H1 (cell line): ENCODE results near the gene STK11. TPM values are rescaled to one million over a fixed set of nuclear protein-coding genes. Genes with fewer than 3 reads are reported as not detected.

Source experiments
- BRCA1 ChIP-seq: IDR thresholded peaks from 2 replicates; pipeline ENCODE4 v1.6.1; 2012; ENCODE audit warnings: low read depth, low read length, improper control_type of control experiment
- CHD1 ChIP-seq: IDR thresholded peaks from 2 replicates; pipeline ENCODE4 v1.6.1; 2012; ENCODE audit warnings: low read depth, low read length, improper control_type of control experiment
- POLR2AphosphoS5 ChIP-seq: IDR thresholded peaks from 2 replicates; pipeline ENCODE4 v1.6.1; 2011; ENCODE audit warnings: low read depth, low read length
- RAD21 ChIP-seq, 2 experiments: IDR thresholded peaks in 1 of 2; conservative IDR thresholded peaks in 1 of 2; 2 replicates each; pipeline ENCODE4 v1.6.1; 2011; ENCODE audit warnings: low read depth in 2 of 2, low read length in 2 of 2, improper control_type of control experiment in 1 of 2, inconsistent platforms in 1 of 2, mild to moderate bottlenecking in 1 of 2, moderate library complexity in 1 of 2
- RNF2 ChIP-seq: fragments of 200-900, 300-1000 bp; sonication (generic); IDR thresholded peaks from 2 replicates; pipeline ENCODE4 v1.7.1; 2016; ENCODE audit warnings: borderline replicate concordance, low read depth, mild to moderate bottlenecking, antibody characterized with exemption, low read length; ENCODE audit not compliant: poor library complexity, severe bottlenecking; ENCODE audit errors: missing control alignments
- RXRA ChIP-seq: IDR thresholded peaks from 2 replicates; pipeline ENCODE4 v1.6.1; 2011; ENCODE audit warnings: low read depth, mild to moderate bottlenecking, low read length, moderate library complexity; ENCODE audit not compliant: insufficient read depth
- SIN3A ChIP-seq, 2 experiments: IDR thresholded peaks in 1 of 2; conservative IDR thresholded peaks in 1 of 2; 2 replicates each; pipeline ENCODE4 v1.6.1; 2011 to 2012; ENCODE audit warnings: low read length in 2 of 2, improper control_type of control experiment in 1 of 2, low read depth in 1 of 2, mild to moderate bottlenecking in 1 of 2
- TAF1 ChIP-seq: IDR thresholded peaks from 2 replicates; pipeline ENCODE4 v1.6.1; 2011; ENCODE audit warnings: mild to moderate bottlenecking, low read depth, low read length
- polyA plus RNA-seq, 7 experiments: library from polyadenylated mRNA; depleted of rRNA in 3 of 7; stranded (reverse) in 5 of 7; unstranded in 2 of 7; fragments of >200 nt in 5 of 7; fragments of 200-250 nt in 2 of 7; gene quantifications; 1 replicate in 5 of 7; 2 replicates in 1 of 7; 4 replicates in 1 of 7; pipeline versions ENCODE4 v1.2.1 to v1.2.3, GENCODE V29; 2011 to 2013; ENCODE audit warnings: missing spikeins in 2 of 7, mixed read lengths in 2 of 7
- total RNA-seq: library from RNA; stranded (reverse); fragmentation: NEBNext Ultra II Directional; extraction: Animal tissue kit (Norgen Biotek cat#: 25700); gene quantifications from 2 replicates; pipeline ENCODE4 v1.2.1, GENCODE V29; 2021

STK11 gene
- total and polyA plus RNA-seq, 2 of the 8 experiments (the other 6 are each of a cell fraction or from before 2014, with no cell fraction given), result 45.3 to 70.7 TPM

DNA sequence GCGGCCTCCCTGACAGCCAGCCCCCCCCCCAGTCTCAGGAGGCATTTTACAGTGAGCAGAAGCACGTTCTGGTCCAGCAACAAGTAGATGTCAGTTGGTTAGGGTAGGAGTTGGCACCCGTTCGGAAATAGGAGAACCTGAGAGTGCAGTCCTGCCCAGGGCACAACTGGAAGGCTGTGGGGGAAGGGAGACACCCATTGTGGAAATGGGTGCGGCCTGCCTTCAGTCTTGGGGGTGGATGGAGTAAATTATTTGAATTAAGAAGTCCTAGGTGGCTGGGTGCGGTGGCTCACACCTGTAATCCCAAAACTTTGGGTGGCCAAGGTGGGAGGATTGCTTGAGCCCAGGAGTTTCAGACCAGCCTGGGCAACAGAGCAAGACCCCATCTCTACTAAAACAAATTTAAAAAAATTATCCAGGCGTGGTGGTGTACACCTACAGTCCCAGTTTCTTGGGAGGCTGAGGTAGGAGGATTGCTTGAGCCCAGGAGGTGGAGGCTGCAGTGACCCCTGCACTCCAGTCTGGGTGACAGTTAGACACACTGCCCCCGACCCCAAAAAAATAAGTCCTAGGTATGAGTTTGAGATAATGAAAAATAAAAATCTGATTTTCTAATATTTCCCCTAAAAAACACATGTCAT is 64.8 kb downstream of the STK11 start (continued):
- TF ChIP-seq RXRA, result no peak
- no peak for TF ChIP-seq RNF2
- TF ChIP-seq SIN3A (conservative IDR thresholded peaks at IDR 0.05 in 1 of 2, IDR thresholded peaks at IDR 0.05 in 1 of 2; ENCODE audit: low read depth in 1 of 2, low read length in 2 of 2), result 0 out of 4 replicates have a peak, but pooled peaks of 1 of the 2 experiments have one; percentile 7
- TF ChIP-seq RAD21 (IDR thresholded peaks at IDR 0.05 in 1 of 2, conservative IDR thresholded peaks at IDR 0.05 in 1 of 2; ENCODE audit: low read depth in 2 of 2, low read length in 2 of 2), result no peak
- TF ChIP-seq CHD1, result no peak
- 0 out of 2 replicates have a peak, but pooled peaks have one; percentile 4 for TF ChIP-seq POLR2AphosphoS5
- TF ChIP-seq BRCA1, result no peak
- TF ChIP-seq TAF1, result no peak
